Measurements from ENCODE around the gene SCML2. TPM values are rescaled to one million over a fixed set of nuclear protein-coding genes. Genes with fewer than 3 reads are reported as not detected.
"Not testable (repeated sequence)": the region's sequence is repeated elsewhere in the genome, so short reads cannot be mapped to it uniquely, and the experiment has no call there.

SCML2 gene
- total and polyA plus RNA-seq, 2 donors (not counting 1 experiment from before 2014, with no cell fraction given): 1.2 to 1.3 TPM

DNA sequence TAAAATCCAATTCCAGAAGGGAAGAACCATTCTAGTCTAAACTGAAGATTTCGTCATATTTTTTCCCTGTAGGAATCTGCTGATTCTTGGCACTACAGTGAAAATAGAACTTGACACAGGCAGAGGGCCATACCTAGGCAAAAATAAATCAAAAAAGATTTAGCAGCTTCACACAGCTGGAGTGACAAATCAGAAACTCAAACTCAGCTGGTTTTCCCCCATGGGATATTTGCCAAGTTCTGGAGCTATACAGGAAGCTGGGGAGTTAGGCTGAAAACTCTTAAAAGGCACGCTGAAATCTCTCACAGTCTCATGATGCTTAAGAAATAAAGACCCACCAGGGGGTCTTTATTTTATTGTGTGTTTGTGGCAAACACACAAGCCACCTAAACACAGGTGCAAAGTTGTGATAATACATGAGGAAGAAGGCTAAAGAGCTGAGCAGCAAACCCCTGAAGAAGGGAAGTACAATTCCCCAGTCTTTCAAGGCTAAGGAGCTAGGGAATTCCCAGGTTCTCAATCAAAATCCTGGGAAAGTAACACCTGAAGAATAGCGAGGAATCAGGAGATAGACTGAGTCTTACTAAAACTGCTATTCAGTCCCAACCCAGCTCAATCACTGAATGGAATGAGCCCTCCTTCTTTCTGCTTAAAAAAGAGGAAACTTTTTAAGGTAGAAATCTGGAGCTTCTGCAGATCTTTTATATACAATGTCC, 101.7 kb downstream of the SCML2 start:
- DNase-seq (no peak), ATAC-seq (ENCODE audit: low read depth) (no peak)
- no peak overlapping the region for H2AFZ ChIP-seq (ENCODE audit: insufficient read depth, low read depth, low read length, poor library complexity, severe bottlenecking)
- WGBS (ENCODE audit: insufficient coverage): no CpG with 5 or more reads among the region's 3 CpGs
- CTCF ChIA-PET: no interaction called here
- POLR2A ChIA-PET: no interaction called here
- Mint-ChIP-seq H3K4me1 (no peaks in the 10 kb centered on the region), H3K9me3 (ENCODE audit: insufficient read depth) (no peaks in the 10 kb centered on the region), H3K4me3 (no peak overlapping the region), H3K27me3 (no peaks in the 10 kb centered on the region), H3K27ac (no peak overlapping the region)
- H3K36me3 ChIP-seq (replicated peaks in 1 of 2; ENCODE audit: control extremely low read depth in 1 of 2, control insufficient read depth in 1 of 2, extremely low read depth in 1 of 2, insufficient read depth in 2 of 2, low read length in 1 of 2): no peaks in the 10 kb centered on the region
- no peak overlapping the region for H3K4me3 ChIP-seq (ENCODE audit: control extremely low read depth in 1 of 5, extremely low read depth in 1 of 5, insufficient read depth in 1 of 5, low read depth in 2 of 5, low read length in 4 of 5)
- no peaks in the 10 kb centered on the region for H3K27me3 ChIP-seq (replicated peaks in 1 of 4; ENCODE audit: control extremely low read depth in 1 of 4, control insufficient read depth in 3 of 4, insufficient read depth in 4 of 4, low read length in 3 of 4)
- no peaks in the 10 kb centered on the region for H4K20me1 ChIP-seq (ENCODE audit: control insufficient read depth, insufficient read depth, low read length, poor library complexity, severe bottlenecking)
- no peak overlapping the region for H3K9ac ChIP-seq (ENCODE audit: low read length)
- no peaks in the 10 kb centered on the region for H3K79me2 ChIP-seq (ENCODE audit: control insufficient read depth, insufficient read depth, low read length)
- no peak overlapping the region for H3K4me2 ChIP-seq (replicated peaks; ENCODE audit: low read depth, low read length, poor library complexity, severe bottlenecking)
- H3K4me1 ChIP-seq (ENCODE audit: control insufficient read depth in 2 of 2, insufficient read depth in 2 of 2, low read length in 2 of 2): no peaks in the 10 kb centered on the region
- intact Hi-C loops (cut with micrococcal nuclease): no loop called here
- no peaks in the 10 kb centered on the region for H3K9me3 ChIP-seq (ENCODE audit: control extremely low read depth in 1 of 3, control insufficient read depth in 2 of 3, insufficient read depth in 1 of 3, low read length in 2 of 3)
- H3K27ac ChIP-seq (ENCODE audit: low read length in 2 of 2): no peak overlapping the region
- TF ChIP-seq, protein P1, sequence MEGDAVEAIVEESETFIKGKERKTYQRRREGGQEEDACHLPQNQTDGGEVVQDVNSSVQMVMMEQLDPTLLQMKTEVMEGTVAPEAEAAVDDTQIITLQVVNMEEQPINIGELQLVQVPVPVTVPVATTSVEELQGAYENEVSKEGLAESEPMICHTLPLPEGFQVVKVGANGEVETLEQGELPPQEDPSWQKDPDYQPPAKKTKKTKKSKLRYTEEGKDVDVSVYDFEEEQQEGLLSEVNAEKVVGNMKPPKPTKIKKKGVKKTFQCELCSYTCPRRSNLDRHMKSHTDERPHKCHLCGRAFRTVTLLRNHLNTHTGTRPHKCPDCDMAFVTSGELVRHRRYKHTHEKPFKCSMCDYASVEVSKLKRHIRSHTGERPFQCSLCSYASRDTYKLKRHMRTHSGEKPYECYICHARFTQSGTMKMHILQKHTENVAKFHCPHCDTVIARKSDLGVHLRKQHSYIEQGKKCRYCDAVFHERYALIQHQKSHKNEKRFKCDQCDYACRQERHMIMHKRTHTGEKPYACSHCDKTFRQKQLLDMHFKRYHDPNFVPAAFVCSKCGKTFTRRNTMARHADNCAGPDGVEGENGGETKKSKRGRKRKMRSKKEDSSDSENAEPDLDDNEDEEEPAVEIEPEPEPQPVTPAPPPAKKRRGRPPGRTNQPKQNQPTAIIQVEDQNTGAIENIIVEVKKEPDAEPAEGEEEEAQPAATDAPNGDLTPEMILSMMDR (IDR thresholded peaks at IDR 0.05): no peak
- no peak for TF ChIP-seq EZH2 (IDR thresholded peaks at IDR 0.05; ENCODE audit: borderline replicate concordance, insufficient read depth, low read depth, low read length, poor library complexity, severe bottlenecking)

DNA sequence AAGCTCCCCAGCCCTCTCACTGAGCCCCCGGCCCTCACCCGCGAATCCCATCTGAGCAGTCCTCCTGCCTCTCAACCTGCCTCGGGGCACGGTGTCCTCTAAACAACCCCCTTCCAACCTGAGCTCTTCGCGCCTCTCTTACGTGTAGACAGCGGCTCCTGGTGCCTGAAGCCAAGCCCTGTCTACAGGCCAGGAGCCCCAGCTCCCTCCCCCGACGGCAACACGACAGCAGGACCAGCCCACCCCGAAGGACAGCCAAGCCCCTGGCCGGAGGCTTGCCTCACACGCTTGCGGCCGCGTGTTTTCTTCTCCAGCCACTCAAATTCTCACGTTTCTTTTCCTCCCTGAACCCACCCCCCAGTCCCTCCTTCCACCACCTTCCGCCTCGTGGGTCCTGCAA, 124.8 kb downstream of the SCML2 start:
- POLR2A ChIA-PET: not testable (repeated sequence)

More for the DNA sequence above, 124.8 kb downstream of the SCML2 start:
- DNase-seq; H3K27me3 Mint-ChIP-seq; H2AFZ ChIP-seq (ENCODE audit: insufficient read depth, low read depth, low read length, poor library complexity, severe bottlenecking); H3K9ac ChIP-seq (ENCODE audit: low read length); H3K79me2 ChIP-seq (ENCODE audit: control insufficient read depth, insufficient read depth, low read length); H3K27ac Mint-ChIP-seq; ATAC-seq (ENCODE audit: low read depth); CTCF ChIA-PET; H3K9me3 ChIP-seq (ENCODE audit: control extremely low read depth in 1 of 3, control insufficient read depth in 2 of 3, insufficient read depth in 1 of 3, low read length in 2 of 3); H3K27me3 ChIP-seq (replicated peaks in 1 of 4; ENCODE audit: control extremely low read depth in 1 of 4, control insufficient read depth in 3 of 4, insufficient read depth in 4 of 4, low read length in 3 of 4); H3K36me3 ChIP-seq (replicated peaks in 1 of 2; ENCODE audit: control extremely low read depth in 1 of 2, control insufficient read depth in 1 of 2, extremely low read depth in 1 of 2, insufficient read depth in 2 of 2, low read length in 1 of 2); H3K4me1 ChIP-seq (ENCODE audit: control insufficient read depth in 2 of 2, insufficient read depth in 2 of 2, low read length in 2 of 2); H4K20me1 ChIP-seq (ENCODE audit: control insufficient read depth, insufficient read depth, low read length, poor library complexity, severe bottlenecking); H3K4me3 ChIP-seq (ENCODE audit: control extremely low read depth in 1 of 5, extremely low read depth in 1 of 5, insufficient read depth in 1 of 5, low read depth in 2 of 5, low read length in 4 of 5); H3K4me1 Mint-ChIP-seq; intact Hi-C loops (cut with micrococcal nuclease); H3K27ac ChIP-seq (ENCODE audit: low read length in 2 of 2); H3K9me3 Mint-ChIP-seq (ENCODE audit: insufficient read depth); H3K4me2 ChIP-seq (replicated peaks; ENCODE audit: low read depth, low read length, poor library complexity, severe bottlenecking); H3K4me3 Mint-ChIP-seq: not testable (repeated sequence)
- WGBS (ENCODE audit: insufficient coverage): 91% methylated on average over 13 of the region's 21 CpGs

Data from B cell (primary cell).